ENCODE results near the gene SEC14L1.
"Not testable (repeated sequence)": the region's sequence is repeated elsewhere in the genome, so short reads cannot be mapped to it uniquely, and the experiment has no call there.

Gene SEC14L1

DNA sequence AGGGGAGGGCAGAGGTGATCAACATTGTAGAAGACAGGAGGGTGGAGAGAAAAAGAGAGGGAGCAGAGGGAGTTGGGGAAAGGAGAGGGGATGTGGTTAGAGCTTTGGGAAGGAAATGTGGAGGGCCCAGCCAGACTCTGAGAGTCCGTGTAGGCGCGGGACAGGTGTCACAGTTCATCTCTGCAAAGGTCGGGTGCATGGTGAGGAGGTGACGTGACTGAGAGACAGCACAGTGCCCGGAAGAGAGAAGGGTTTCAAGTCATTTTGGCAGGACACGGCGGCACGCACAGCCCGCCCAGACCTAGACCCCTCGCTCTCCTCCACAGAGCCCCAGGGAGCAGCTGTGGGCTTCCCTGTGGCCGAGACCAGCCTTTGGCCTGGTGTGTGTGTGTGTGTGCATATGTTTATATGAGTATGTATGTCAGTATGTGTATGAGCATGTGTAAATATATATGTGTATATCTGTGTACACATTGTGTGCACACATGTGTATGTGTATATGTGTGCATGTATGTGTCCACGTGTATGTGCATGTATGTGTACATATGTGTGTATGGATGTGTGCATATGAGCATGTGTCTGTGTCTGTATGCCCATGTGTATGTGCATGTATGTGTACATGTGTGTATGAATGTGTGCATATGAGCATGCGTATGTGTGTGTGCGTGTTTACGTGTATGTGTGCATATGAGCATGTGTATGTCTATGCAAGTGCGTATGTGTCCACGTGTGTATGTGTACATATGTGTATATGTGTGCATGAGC lies 104.6 kb downstream of the SEC14L1 start:
- Histone ChIP-seq H3K9ac (ENCODE audit: low read depth, low read length) (no peak overlapping the region), H3K4me1 (ENCODE audit: control insufficient read depth, insufficient read depth, low read length) (no peaks in the 10 kb centered on the region), H3K36me3 (ENCODE audit: control insufficient read depth, insufficient read depth, low read length) (no peaks in the 10 kb centered on the region), H3K4me3 (ENCODE audit: low read depth, low read length) (no peak overlapping the region), H3K27me3 (ENCODE audit: control insufficient read depth, insufficient read depth, low read length) (peaks cover 16% of the 10 kb centered on the region), H3K9me3 (ENCODE audit: control insufficient read depth, insufficient read depth, low read length) (no peaks in the 10 kb centered on the region)

DNA sequence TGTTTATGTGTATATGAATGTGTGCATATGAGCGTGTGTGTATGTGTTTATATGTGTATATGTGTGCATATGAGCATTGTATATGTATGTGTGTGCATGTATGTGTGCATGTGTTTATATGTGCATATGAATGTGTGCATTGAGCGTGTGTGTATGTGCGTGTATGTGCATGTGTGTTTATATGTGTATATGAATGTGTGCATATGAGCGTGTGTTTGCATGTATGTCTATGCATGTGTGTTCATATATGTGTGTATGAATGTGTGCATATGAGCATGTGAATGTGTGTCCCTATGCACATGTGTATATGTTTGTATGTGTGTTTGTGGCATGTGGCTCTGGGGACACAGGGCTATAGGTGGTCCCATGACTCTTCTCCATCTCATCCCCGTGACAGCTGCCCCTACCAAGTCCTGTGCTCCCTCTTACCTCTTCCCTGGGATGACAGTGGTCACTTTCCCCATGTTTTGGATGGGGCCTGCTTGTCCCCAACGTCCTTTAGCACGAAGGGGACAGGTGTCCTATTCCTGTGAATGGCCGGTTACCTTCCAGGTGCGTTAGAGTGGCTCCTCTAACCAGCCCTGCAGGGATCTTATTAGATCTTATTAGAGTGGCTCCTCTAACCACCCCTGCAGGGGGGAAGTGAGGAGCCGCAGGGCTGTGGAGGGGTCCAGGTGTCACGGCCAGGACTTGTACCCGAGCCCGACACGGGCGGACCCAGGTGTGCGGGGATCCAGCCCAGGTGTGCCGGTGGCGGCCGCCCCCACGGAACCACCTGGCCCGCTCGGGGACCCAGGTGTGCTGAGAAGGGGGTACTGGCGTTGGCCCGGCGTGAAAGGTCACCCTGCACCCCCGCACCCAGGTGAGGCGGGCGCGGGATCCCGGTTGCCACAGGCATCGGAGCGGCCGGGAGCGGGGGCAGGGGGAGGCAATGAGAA lies 105.6 kb downstream of the SEC14L1 start:
- no peaks in the 10 kb centered on the region for H3K4me1 ChIP-seq (ENCODE audit: control insufficient read depth, insufficient read depth, low read length)
- H3K36me3 ChIP-seq (ENCODE audit: control insufficient read depth, insufficient read depth, low read length) = no peaks in the 10 kb centered on the region
- H3K27me3 ChIP-seq (ENCODE audit: control insufficient read depth, insufficient read depth, low read length) = peaks cover 16% of the 10 kb centered on the region
- no peaks in the 10 kb centered on the region for H3K9me3 ChIP-seq (ENCODE audit: control insufficient read depth, insufficient read depth, low read length)
- no peak overlapping the region for H3K9ac ChIP-seq (ENCODE audit: low read depth, low read length)
- peak overlapping the region; percentile 69 for H3K4me3 ChIP-seq (ENCODE audit: low read depth, low read length)

DNA sequence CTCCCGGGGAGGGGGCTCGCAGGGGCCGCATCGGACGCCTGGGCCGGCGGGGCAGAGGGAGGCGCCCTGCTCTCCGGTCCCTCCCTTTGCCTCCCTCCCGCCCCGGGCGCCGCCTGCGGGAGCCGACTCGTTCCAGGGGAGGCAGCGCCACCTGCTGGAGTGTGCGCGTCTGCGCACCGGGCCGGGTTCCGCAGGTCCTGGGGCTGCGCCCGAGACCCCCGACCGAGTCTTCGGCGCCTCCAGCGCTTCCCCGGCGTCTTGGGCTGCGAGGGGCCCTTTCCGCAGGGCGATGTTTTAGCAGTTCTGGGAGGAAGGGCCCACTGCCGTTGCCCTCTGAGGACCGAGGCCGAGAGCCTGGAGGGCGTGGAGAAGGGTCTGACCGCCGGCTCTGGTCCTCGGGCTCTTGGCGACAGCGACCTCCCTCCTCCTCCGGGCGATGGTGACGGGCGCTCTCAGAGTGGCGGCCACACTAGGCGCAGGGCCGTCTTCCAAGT lies 106.3 kb downstream of the SEC14L1 start:
- Histone ChIP-seq H3K4me1 (ENCODE audit: control insufficient read depth, insufficient read depth, low read length) (no peaks in the 10 kb centered on the region), H3K9me3 (ENCODE audit: control insufficient read depth, insufficient read depth, low read length) (no peaks in the 10 kb centered on the region), H3K27me3 (ENCODE audit: control insufficient read depth, insufficient read depth, low read length) (peaks cover 16% of the 10 kb centered on the region), H3K4me3 (ENCODE audit: low read depth, low read length) (peak overlapping the region; percentile 69), H3K36me3 (ENCODE audit: control insufficient read depth, insufficient read depth, low read length) (no peaks in the 10 kb centered on the region), H3K9ac (ENCODE audit: low read depth, low read length) (peak overlapping the region; percentile 37)

GRCh38 chr17:77247609-77248008 lies 106.8 kb downstream of the SEC14L1 start:
- Histone ChIP-seq H3K4me3 (ENCODE audit: low read depth, low read length) (peak overlapping the region; percentile 69), H3K27me3 (ENCODE audit: control insufficient read depth, insufficient read depth, low read length) (peaks cover 16% of the 10 kb centered on the region), H3K36me3 (ENCODE audit: control insufficient read depth, insufficient read depth, low read length) (no peaks in the 10 kb centered on the region), H3K9me3 (ENCODE audit: control insufficient read depth, insufficient read depth, low read length) (no peaks in the 10 kb centered on the region), H3K9ac (ENCODE audit: low read depth, low read length) (peak overlapping the region; percentile 37), H3K4me1 (ENCODE audit: control insufficient read depth, insufficient read depth, low read length) (no peaks in the 10 kb centered on the region)

DNA sequence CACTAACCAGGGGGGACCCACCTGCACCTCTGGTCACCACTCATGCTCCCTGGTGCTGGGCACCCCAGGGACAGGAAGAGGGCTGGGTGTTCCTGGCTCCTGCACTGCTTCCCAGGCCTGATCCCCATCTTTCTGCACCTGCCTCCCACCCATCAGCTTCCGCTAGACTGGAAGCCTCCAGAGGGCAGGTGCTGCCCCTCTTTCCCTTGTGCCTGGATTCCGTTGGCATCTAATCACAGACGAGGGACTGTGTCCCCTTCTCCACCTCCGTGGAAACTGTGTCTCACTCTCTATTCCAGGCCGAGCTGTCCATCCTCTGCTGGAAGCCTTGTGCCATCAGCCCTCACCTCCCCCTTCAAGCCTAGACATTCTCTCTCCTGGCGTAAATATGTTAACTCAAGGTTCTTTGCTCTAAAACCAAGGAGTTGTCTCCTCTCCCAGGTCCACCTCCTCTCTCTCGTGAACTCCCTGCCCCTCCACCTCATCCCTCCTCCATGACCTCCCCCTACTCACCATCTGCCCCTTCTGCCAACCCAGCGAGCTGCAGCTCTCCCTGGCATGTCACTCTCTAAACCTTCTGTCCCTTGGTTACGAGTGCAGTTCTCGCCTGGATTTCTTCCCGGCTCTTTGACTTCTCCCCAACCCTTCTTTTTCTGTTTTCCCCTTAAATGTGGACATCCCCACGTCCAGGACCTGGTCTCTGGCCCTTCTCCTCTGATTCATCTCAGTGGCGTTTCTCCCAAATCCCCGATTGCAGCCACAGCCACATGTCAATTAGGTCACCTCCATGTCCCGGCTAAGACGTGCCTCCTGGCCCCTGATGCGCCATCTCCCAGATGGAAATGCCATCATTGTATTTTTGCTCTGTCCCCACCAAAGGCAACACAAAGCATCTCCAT lies 107.7 kb downstream of the SEC14L1 start:
- Histone ChIP-seq H3K9ac (ENCODE audit: low read depth, low read length) (no peak overlapping the region), H3K9me3 (ENCODE audit: control insufficient read depth, insufficient read depth, low read length) (no peaks in the 10 kb centered on the region), H3K27me3 (ENCODE audit: control insufficient read depth, insufficient read depth, low read length) (peaks cover 16% of the 10 kb centered on the region), H3K36me3 (ENCODE audit: control insufficient read depth, insufficient read depth, low read length) (no peaks in the 10 kb centered on the region), H3K4me3 (ENCODE audit: low read depth, low read length) (no peak overlapping the region), H3K4me1 (ENCODE audit: control insufficient read depth, insufficient read depth, low read length) (no peaks in the 10 kb centered on the region)

DNA sequence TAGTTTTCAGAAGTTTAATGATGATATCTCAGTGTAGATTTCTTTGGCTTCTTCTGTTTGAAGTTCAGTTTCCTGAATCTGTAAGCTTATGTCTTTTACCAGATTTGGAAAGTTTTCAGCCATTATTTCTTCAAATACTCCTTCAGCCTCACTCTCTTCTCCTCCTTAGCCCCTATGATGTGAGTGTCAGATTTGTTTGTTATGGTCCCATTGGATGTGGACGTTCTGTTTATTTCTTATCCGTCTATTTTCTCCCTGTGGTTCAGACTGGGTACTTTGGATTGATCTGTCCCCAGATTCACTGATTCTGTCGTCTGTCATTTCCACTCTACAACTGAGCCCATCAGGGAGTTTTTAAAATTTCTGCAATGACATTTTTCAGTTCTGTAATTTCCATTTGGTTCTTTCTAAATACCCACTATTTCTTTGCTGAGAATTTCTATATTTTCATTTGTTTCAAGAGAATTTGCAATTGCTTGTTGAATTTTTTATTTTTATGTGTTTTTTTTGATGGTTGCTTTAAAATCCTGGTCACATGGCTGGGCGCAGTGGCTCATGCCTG lies 110.9 kb downstream of the SEC14L1 start:
- Histone ChIP-seq H3K36me3 (ENCODE audit: control insufficient read depth, insufficient read depth, low read length) (no peaks in the 10 kb centered on the region), H3K9me3 (ENCODE audit: control insufficient read depth, insufficient read depth, low read length) (no peaks in the 10 kb centered on the region), H3K9ac (ENCODE audit: low read depth, low read length) (no peak overlapping the region), H3K4me1 (ENCODE audit: control insufficient read depth, insufficient read depth, low read length) (no peaks in the 10 kb centered on the region), H3K27me3 (ENCODE audit: control insufficient read depth, insufficient read depth, low read length) (peaks cover 12% of the 10 kb centered on the region), H3K4me3 (ENCODE audit: low read depth, low read length) (no peak overlapping the region)

DNA sequence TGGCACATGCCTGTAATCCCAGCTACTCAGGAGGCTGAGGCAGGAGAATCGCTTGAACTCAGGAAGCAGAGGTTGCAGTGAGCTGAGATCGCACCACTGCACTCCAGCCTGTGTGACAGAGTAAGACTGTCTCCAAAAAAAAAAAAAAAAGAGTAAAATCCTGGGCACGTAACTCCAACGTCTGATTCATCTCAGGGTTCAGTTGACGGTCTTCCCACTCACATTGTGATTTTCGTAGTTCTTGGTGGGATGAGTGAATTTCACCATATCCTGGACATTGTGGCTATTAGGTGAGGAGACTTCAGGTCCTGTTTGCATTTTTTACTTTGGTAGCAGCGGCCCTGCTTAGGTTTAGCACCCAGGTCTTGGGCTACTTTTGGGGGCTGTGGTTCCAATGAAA lies 111.5 kb downstream of the SEC14L1 start:
- H3K4me1 ChIP-seq (ENCODE audit: control insufficient read depth, insufficient read depth, low read length); H3K36me3 ChIP-seq (ENCODE audit: control insufficient read depth, insufficient read depth, low read length); H3K9me3 ChIP-seq (ENCODE audit: control insufficient read depth, insufficient read depth, low read length); H3K4me3 ChIP-seq (ENCODE audit: low read depth, low read length); H3K9ac ChIP-seq (ENCODE audit: low read depth, low read length): not testable (repeated sequence)
- peaks cover 12% of the 10 kb centered on the region for H3K27me3 ChIP-seq (ENCODE audit: control insufficient read depth, insufficient read depth, low read length)

DNA sequence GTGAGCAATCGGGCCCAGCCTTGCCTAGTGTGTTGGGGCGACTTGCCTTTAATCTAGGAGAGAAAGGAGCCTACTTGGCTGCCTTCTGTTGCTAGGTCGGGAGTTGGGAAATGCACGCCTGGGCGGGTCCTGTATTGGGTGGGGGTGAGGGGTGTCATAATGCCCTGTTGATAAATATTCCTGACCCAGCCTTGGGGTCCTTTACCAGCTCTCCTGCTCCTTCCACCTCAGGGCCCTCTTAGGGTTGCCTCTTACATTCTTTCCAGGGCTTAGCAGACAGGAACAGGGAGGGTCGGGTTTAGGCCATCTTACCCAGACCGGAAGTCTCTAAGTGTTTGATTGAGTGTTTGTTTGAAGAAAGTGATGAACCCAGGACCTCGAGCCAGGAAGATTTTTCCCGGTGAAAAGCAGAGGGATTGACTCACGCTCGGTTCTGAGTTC lies 112.9 kb downstream of the SEC14L1 start:
- no peaks in the 10 kb centered on the region for H3K36me3 ChIP-seq (ENCODE audit: control insufficient read depth, insufficient read depth, low read length)
- H3K4me3 ChIP-seq (ENCODE audit: low read depth, low read length) = no peak overlapping the region
- H3K9me3 ChIP-seq (ENCODE audit: control insufficient read depth, insufficient read depth, low read length) = no peaks in the 10 kb centered on the region
- H3K9ac ChIP-seq (ENCODE audit: low read depth, low read length) = no peak overlapping the region
- peaks cover 3% of the 10 kb centered on the region for H3K27me3 ChIP-seq (ENCODE audit: control insufficient read depth, insufficient read depth, low read length)
- no peaks in the 10 kb centered on the region for H3K4me1 ChIP-seq (ENCODE audit: control insufficient read depth, insufficient read depth, low read length)

DNA sequence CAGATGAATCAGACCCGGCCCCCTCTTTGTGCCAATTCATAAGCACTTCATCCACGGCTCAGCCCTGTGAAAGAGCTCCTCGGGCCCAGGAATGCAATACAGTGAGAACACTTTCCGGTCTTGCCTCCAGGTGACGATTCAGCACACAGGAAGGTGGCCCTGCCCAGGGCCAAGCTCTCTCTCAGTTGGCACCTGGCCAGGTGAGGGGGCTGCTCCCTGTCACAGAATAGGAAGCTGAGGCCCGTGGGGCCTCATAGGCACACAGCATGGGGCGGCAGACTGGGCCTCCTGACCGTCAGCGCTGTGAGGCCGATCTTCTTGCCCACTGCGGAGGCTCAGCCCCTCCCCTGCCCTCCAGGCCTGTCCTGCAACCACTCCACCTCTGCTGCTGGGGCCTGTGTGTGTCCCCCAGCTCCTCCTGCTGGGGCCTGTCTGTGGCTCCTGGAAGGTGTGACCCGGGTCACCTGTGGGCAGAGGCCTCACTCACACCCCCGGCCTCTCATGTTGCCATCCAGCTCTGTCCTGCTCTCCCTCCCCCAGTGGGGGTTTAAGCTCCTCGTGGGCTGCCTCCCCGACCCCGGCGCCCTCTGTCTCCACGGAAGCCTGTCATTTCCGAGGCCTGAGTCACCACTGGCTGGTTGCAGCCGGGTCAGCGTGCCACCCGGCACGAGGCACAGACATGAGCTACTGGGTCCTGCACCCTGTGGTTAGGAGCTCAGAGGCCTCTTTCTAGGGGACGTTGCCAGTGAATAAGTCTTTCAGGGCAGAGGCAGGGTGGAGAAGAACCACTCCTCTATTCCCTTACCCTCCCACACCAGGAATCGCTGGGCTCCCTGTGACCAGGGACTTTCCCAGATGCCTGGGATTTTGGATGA lies 114.4 kb downstream of the SEC14L1 start:
- no peak overlapping the region for H3K4me3 ChIP-seq (ENCODE audit: low read depth, low read length)

GRCh38 chr17:77255970-77256369 lies 115.2 kb downstream of the SEC14L1 start:
- H3K4me1 ChIP-seq (ENCODE audit: control insufficient read depth, insufficient read depth, low read length); H3K36me3 ChIP-seq (ENCODE audit: control insufficient read depth, insufficient read depth, low read length); H3K27me3 ChIP-seq (ENCODE audit: control insufficient read depth, insufficient read depth, low read length); H3K9ac ChIP-seq (ENCODE audit: low read depth, low read length); H3K4me3 ChIP-seq (ENCODE audit: low read depth, low read length); H3K9me3 ChIP-seq (ENCODE audit: control insufficient read depth, insufficient read depth, low read length): not testable (repeated sequence)

More for the DNA sequence above, 114.4 kb downstream of the SEC14L1 start:
- no peaks in the 10 kb centered on the region for H3K27me3 ChIP-seq (ENCODE audit: control insufficient read depth, insufficient read depth, low read length)
- H3K4me1 ChIP-seq (ENCODE audit: control insufficient read depth, insufficient read depth, low read length) = no peaks in the 10 kb centered on the region
- peak overlapping the region; percentile 47 for H3K9ac ChIP-seq (ENCODE audit: low read depth, low read length)
- H3K36me3 ChIP-seq (ENCODE audit: control insufficient read depth, insufficient read depth, low read length) = no peaks in the 10 kb centered on the region
- H3K9me3 ChIP-seq (ENCODE audit: control insufficient read depth, insufficient read depth, low read length) = no peaks in the 10 kb centered on the region
